HG03520 (cell line): ENCODE data around the gene PLK5.
"Not testable (repeated sequence)": the region's sequence is repeated elsewhere in the genome, so short reads cannot be mapped to it uniquely, and the experiment has no call there.

Experiments used
- ATAC-seq: cut with Tn5 transposase; IDR thresholded peaks from one replicate; pipeline ENCODE4 v1.9.1; 2021; ENCODE audit warnings: mild to moderate bottlenecking, moderate library complexity; ENCODE audit not compliant: unreplicated experiment

PLK5 gene

DNA sequence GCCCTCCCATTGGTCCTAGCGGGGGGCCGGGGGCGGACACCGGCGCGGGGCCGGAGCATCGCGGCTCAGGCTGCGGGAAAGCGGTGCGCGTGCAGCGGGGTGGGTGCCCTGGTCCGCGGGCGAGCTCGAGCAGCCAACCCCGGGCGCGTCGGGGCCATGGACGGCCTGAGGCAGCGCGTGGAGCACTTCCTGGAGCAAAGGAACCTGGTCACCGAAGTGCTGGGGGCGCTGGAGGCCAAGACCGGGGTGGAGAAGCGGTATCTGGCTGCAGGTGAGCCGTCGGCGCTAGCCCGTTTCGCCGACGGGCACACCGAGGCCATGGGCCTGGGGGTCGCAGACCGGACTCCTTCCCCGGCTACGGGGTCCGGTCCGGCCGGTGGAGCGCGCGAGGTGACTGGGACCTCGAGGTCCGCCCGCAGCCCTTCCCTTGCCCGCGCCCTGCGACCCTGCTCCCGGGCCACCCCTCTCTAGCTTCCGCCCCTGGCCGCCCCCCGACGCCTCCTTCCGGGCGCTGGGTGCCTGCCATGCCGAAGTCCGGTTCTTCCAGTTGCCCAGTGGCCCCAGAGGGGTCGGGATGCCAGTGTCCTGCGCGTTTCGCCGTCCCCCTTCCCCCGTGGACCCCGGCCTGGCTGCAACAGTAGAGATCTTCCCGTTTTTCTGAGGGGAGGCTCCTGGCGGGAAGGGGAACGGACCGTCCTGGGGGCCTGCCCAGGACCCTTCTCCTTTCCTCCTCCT, 32.6 kb upstream of the PLK5 start, which contains the start of gene REEP6:
Gene REEP6 (plus strand): TSS at position 68 of the 735 bp plus-strand sequence. CDS start 89 bp downstream, at position 157.
- no peak for ATAC-seq

DNA sequence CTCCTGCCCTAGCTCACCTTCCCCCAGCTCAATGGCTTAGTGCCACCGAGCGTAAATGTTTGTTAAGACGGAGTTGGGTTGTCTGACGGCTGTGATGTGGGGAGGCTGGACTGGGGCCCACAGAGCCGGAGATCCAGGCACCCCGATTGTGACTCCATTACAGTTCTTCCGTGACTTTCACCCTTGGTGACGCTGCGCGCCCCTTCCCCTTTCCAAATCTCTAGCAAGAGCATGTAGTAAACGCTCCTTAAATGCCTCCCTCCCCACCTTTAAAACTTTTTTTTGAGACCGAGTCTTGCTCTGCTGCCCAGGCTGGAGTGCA, 32.1 kb upstream of the PLK5 start:
- ATAC-seq: no peak

DNA sequence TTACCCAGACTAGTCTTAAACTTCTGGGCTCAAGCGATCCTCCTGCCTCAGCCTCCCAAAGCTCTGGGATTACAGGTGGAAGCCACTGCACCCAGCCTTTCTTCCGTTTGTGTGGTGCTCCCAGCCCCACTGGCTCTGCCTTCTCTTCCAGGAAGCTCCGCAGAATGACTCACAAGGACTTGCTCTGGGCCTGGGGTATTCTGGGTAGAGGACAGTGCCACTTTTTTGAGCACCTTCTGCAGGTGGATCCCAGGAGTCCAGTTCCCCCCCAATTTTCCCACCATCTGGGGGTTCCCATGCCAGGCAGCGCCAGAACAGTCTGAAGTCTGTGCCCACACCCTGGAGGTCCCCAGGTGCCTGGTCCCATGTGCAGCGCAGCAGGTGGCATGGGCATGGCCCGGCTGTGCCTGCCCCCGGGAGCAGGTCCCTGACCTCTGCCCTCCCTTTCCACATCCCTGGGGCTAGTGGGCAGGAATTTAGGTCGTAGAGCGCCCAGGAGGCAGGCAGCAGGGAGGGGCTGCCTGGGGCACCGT, 31.3 kb upstream of the PLK5 start:
- ATAC-seq: no peak

DNA sequence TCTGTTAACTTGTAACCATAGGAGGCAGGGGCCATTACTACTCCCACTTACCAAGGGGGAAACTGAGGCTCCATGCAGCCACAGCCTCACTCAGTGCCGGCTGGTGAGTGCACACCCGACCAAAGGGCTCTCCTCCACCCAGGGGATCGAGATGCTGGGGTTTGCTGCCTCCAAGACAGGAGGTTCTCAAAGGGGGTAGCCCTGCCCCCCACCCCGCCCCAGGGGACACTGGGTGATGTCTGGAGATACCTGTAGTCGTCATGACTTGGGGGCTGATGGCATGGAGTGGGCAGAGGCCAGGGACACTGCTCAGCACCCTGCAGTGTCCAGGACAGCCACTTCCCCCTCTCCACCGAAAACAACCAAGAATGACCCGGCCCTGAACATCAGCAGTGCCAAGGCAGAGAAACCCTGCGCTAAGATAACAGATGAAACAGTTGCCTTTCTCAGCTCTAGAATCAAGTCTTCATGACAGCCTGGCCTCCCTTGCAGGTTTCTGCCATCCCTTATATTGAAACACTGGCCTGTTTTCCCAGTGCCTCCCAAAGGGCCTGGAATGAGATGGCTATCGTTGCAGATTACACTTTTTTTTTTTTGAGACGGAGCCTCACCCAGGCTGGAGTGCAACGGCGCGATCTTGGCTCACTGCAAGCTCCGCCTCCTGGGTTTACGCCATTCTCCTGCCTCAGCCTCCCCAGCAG, 29.6 kb upstream of the PLK5 start:
- ATAC-seq: no peak

DNA sequence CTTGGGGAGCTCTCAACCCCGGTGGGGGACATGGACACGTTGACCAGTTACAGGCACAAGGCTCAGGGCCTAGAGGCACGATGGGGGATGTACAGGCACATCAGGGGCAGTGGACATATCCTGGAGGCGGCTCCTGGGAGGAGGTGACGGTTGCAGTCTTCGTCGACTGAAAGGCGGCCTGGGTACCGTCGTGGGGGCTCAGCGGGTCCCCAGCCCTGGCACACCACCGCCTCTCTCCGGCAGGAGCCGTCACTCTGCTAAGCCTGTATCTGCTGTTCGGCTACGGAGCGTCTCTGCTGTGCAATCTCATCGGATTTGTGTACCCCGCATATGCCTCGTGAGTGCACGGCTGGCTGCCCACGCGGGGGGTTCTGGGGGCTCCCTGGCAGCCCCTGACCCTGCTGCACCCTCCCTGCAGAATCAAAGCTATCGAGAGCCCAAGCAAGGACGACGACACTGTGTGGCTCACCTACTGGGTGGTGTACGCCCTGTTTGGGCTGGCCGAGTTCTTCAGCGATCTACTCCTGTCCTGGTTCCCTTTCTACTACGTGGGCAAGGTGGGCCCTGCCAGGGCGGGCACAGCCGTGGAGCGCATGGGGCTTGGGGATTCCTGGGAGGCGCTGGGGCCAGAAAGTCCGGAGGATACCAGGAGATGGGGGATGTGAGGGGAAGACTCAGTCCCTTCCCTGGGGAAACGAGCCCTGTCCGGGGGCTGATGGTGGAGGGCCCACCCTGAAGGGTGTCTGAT, 28.7 kb upstream of the PLK5 start:
- ATAC-seq: no peak

DNA sequence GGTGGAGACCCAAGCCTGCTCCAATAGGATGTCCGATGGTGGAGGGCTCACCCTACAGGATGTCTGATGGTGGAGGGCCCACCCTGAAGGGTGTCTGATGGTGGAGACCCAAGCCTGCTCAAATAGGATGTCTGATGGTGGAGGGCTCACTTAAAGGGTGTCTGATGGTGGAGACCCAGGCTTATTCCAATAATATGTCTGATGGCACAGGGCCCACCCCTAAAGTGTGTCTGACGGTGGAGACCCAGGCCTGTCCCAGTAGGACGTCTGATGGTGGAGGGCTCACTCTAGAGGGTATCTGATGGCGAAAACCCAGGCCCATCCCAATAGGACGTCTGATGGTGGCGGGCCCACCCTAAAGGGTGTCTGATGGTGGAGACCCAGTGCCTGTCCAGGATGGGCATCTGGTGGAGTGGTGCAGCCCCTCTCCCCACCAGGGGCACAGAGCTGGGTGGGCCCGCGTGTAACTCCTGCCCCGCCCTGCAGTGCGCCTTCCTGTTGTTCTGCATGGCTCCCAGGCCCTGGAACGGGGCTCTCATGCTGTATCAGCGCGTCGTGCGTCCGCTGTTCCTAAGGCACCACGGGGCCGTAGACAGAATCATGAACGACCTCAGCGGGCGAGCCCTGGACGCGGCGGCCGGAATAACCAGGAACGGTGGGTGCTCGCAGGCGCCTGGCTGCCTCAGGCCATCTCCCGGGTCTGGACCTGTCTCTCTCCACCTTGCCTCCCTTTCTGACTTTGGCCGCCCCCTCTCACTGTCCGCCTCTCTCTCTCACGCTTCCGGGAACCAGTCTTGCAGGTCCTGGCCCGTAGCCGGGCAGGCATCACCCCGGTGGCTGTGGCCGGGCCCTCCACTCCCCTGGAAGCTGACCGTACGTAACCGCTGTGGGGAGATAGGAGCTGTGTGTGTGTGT, 27.8 kb upstream of the PLK5 start:
- ATAC-seq: no peak

DNA sequence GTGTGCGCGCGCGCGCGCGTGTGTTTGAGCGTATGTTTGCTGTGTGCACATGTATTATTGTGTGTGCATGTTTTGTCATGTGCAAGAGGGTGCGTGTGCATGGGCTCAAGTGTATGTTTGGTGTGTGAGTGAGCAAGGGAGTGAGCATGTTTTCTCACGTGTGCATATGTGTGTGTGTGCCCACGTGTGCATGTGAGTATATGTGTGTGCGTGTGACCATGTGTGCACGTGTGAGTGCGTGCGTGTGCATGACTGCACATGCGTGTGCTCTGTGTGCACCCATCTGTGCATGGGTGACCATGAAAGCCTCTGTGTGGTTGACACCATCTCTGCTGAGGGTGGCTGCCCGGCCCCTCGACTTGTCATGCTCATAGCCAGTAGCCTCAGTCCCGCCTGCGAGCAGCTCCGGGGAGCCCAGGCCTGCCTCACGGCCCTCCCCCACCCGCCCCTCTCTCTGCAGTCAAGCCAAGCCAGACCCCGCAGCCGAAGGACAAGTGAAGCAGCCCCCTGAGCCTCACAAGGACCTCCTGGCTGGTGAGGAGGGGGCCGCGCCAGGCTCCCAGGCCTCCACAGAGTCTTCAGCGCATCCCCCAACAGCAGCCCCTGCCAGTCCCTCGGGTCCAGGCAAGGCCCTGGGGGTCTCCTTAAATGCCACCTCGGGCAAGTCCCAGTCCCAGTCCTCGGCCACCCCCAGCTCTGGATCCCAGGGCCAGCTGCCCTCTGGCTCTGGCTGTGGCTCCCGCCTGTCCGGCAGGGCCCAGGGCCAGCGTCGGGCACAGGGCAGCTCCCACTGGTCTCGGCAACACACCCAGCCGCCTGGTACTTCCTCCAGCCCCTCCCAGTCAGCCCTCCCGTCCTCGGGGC, 26.9 kb upstream of the PLK5 start:
- no peak for ATAC-seq

DNA sequence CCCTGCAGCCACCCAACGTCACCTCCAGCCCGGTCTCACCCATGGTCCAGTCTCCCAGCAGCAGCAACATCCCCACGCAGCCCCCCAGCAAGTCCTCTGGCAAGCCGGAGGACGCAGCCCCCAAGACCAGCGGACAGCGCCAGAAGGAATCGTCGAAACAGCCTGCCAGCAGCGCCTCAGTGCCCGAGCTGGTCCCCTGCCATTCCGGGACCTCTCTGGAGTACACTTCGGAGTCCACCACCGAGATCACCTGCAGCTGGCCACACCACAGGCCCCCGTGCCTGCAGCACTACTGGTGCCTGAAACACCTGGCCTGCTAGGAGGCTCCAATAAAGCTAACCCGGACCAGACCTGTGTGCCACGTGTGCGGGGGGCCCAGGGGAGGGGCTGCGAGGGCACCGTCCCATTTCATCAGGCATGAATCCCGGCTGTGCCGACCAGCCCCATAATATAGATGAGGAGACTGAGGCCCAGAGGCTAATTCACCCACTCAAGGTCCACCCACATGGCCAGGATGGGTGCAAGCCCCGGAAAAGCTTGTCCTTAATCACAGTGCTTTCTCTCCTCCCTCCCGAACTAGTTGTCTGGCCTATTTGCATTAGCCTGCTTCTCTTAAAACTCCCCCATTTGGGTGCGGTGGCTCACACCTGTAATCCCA, 26.2 kb upstream of the PLK5 start:
- no peak for ATAC-seq

DNA sequence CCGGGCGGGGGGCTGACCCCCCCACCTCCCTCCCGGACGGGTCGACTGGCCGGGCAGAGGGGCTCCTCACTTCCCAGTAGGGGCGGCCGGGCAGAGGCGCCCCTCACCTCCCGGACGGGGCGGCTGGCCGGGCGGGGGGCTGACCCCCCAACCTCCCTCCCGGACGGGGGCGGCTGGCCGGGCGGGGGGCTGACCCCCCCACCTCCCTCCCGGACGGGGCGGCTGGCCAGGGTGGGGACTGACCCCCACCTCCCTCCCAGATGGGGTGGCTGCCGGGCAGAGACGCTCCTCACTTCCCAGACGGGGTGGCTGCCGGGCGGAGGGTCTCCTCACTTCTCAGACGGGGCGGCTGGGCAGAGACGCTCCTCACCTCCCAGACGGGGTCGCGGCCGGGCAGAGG, 24.6 kb upstream of the PLK5 start:
- ATAC-seq: not testable (repeated sequence)

DNA sequence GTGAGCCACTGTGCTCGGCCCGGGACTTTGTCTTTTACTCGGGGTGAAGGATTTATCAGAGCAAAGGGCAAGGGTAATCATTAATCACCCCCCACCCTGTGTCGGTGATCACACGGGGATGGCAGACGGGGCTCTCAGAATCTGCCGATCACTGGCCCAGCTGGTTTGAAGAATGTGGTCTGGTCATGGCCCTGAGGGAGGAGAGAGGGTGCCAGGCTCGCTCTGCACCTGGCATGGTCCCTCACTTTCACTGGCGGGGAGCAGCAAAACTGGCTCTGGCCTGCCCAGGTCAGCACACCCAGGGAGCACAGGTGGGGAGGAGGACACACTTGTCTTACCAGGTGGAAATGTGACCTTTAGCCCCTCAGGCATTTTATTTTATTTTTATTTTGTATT, 22.7 kb upstream of the PLK5 start:
- ATAC-seq: no peak

DNA sequence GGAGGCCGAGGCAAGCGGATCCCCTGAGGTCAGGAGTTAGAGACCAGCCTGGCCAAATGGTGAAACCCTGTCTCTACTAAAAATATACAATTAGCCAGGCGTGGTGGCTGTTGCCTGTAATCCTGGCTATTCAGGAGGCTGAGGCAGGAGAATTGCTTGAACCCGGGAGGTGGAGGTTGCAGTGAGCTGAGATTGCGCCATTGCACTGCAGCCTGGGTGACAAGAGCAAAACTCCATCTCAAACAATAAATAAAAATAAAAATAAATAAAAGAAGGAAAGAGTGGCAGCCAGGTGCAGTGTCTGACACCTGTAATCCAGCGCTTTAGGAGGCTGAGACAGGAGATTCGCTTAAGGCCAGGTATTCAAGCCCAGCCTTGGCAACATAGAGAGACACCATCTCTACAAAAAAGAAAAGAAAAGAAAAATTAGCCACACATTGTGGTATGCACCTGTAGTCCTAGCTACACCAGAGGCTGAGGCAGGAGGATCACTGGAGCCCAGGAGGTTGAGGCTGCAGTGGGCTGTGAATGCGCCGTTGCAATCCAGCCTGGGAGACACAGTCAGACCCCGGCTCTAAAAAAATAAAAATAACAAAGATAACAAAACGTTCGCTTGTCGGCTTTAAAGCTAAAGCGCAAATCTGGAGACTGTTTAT, 21.3 kb upstream of the PLK5 start:
- no peak for ATAC-seq

DNA sequence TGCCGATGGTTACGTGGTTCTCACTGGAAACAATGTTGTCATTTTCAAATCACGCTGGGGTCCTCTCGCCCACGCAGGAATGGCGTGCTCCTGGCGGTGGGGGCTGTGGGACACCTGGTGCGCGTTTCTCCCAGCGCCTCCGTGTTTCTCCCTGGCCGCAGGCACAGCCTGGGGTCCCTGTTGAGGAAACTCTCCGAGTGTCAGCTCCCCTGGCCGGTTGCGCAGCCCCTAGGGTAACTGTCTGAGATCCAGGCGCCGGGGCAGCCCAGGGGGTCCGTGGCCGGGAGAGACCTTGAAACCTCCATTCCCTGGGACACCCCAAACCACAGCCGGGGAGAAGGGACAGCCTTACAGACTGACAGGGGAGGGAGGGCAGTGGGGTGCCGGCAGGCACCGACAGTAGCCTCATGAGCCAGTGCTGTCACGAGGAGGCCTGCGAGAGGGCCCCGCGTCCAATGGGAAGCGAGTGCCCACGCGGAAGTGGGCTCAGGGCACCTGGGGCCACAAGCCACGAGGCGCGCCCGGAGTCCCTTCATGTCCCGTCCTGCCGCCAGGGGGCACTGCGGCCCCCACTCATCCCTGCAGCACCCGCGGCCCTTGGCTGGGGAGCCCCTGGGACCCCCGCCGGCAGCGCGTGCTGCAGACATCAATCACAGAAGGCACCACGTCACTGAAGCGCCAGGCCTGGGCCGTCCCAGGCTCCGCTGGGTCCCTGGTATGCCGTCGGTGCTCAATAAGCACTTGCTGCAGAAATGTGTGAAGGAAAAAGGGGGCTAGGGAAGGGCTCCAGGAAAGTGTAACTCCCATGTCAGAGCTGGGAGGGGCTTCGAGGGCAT, 20.6 kb upstream of the PLK5 start:
- ATAC-seq: no peak

DNA sequence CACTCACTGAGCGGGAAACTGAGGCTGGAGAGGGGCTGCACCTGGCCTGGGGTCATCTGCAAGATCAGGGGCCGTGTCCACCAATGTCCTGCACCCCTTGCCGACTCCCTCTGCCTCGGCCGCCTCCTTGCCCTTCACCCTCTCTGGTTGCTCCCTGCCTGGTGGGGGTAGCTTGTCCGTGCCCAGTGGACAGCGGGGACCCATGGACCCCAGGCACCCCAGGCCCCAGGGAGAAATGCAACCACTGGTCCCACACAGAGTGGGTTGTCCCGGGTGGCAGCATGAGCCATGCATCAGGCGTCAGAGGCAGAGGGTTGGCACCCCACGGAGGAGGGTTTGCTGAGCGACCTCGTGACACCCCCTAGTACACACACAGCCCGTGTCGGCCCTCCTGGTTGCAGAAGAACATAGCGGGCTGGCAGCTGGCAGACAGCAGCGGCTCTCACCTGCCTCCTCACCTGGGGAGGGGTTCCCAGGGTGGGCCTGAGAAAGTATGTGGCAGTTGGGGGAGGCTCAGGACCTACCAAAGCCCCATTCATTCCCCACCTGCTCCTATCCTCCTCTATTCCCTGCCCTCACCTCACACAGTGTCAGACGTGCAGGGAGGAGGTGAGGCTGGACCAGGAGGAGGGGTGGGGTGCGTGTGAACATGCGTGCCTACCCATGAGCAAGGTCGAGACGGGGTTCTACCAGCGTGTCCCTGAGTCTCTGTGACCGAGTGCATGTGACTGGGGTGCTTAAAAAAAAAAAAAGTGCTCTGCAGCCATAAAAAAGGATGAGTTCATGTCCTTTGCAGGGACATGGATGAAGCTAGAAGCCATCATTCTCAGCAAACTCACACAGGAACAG, 19.7 kb upstream of the PLK5 start:
- no peak for ATAC-seq

DNA sequence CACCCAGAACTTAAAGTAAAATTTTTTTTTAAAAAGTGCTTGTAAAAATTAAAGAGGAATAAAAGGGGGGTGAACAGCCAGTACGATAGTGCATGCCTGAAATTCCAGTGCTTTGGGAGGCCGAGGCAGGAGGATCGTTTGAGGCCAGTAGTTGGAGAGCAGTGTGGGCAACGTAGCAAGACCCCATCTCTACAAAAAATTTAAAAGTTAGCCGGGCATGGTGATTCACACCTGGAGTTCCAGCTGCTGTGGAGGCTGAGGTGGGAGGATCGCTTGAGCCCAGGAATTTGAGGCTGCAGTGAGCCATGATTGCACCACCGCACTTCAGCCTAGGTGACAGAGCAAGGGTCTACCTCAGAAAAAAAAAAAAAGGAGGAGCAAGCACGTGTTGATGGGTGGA, 18.9 kb upstream of the PLK5 start:
- no peak for ATAC-seq

DNA sequence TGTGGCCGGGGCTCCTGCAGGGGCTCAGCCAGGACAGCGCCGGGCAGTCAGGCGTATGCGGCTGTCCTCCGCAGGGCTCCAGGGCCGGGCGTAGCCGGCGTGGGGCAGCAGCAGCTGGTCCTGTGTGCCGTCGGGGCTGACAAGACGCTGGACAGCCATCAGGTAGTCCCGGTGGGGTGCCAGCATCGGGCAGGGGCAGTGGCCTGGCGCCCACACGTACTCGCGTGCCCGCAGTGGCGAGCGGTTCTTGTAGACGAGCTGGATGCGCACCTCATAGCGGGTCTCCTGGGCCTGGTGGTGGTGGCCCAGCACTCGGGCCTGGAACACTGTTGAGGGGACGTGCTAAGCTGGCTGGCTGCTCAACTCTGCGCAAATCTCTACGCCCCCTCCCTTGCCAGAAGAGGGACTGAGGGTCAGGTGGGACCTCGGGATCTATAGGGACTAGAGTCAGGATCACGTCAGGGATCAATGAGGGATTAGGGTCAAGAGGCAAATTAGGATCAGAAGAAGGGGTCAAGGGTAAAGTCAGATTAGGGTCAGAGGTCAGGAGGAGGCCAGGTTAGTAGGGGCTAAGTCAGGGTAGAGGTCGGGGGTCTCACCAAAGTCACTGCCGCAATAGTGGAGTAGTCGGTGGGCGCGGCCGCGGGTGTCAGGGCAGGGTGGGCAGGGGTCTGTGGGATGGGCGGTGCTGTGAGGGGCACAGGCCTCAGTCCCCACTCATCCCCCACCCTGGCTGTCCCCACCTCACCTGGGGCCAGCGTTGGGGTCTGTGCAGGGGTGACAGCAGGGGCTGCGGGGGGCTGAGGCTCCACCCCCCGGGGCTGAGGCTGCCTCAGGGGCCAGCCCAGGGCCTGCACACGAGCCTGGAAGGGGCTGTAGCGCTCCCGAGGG, 17.6 kb upstream of the PLK5 start:
- ATAC-seq: no peak

DNA sequence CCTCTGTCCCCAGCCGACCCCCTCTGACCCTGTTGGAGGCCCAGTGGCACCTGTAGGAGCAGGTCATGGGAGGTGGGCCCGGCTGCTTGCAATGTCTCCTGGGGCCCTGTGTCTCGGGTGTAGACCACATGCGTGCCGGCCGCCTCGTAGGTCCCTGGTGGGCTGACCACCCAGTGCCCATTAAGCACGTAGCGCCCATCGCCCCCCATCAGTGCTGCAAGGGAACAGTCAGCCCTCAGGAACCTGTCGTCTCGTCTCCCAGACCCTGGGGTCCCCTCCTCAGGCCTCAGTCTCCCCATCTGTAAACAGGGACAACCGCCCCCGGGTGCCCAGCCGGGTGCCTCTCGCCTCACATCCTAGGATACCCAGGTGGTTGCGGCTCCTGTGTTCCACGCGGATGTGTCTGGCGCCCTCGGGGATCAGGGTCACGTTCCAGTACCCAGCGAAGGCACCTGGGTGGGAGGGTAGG, 16.7 kb upstream of the PLK5 start:
- no peak for ATAC-seq
